ENCODE data around the gene TMPRSS12. TPM values are rescaled to one million over a fixed set of nuclear protein-coding genes. Genes with fewer than 3 reads are reported as not detected.

Gene TMPRSS12
- total and polyA plus RNA-seq, 9 of the 15 experiments (the other 6 are each of a cell fraction or from before 2014, with no cell fraction given): 0.04 TPM; not detected in 8

DNA sequence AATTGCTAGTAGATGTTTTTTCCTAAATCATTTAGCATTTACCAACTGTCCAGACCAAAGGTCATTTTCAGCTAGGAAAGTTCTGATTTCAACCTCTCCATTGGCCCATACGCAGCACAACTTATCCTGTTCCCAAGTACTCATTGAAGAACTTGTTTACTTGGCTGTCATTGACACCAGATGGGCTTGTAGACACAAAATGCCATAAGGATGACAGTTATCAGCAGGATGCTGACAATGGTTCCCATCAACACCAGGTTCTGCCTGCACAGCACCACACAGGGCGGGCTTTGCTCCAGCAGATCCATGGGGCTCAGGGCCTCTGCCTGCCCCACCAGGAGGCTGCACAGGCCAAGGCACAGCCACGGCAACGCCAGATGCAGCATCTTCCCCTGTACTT is 36.5 kb upstream of the TMPRSS12 start:
- peaks cover 0 to 4% of the 10 kb centered on the region in 2 experiments; a peak in 1 of 5 replicates for H3K4me1 ChIP-seq (replicated peaks in 1 of 2; ENCODE audit: control insufficient read depth in 2 of 2, insufficient read depth in 2 of 2, low read length in 2 of 2)
- no TSS peak for BruUV-seq (replicated peaks)
- WGBS (ENCODE audit: insufficient coverage, low coverage, missing lambda C conversion rate): 98% methylated on average over 4 of the region's 4 CpGs
- no peaks in the 10 kb centered on the region for H4K20me1 ChIP-seq (replicated peaks; ENCODE audit: control insufficient read depth, insufficient read depth, low read length)
- no peaks in the 10 kb centered on the region for H3K9me3 ChIP-seq (replicated peaks; ENCODE audit: control insufficient read depth, insufficient read depth, low read depth, low read length)
- intact Hi-C loops (cut with micrococcal nuclease) (no loop called here), in situ Hi-C loops (cut with MboI) (no loop called here)
- no peak overlapping the region for H3K9ac ChIP-seq (ENCODE audit: insufficient read depth in 1 of 2, low read depth in 2 of 2, low read length in 2 of 2)
- ATAC-seq: 0 out of 3 replicates have a peak, but pooled peaks have one; percentile 31
- no peak overlapping the region for H2AFZ ChIP-seq (ENCODE audit: low read depth, low read length)
- H3K79me2 ChIP-seq (ENCODE audit: control insufficient read depth, insufficient read depth, low read length): no peaks in the 10 kb centered on the region
- H3K4me2 ChIP-seq (ENCODE audit: insufficient read depth, low read length): no peak overlapping the region
- no peaks in the 10 kb centered on the region for H3K27me3 ChIP-seq (ENCODE audit: control insufficient read depth in 2 of 2, insufficient read depth in 2 of 2, low read length in 2 of 2)
- ChIA-PET CTCF (ENCODE audit: low intra/inter-chr PET ratio) (no interaction called here), POLR2A (interaction anchor here (0.5 to 0.6 kb wide), 2 partner anchors 238 to 325 kb away, joined by 3 to 5 read pairs; no protein-coding TSS in a partner anchor)
- FAIRE-seq: no peak
- H3K4me3 ChIP-seq: no peak overlapping the region
- peaks cover 47% of the 10 kb centered on the region for H3K36me3 ChIP-seq (ENCODE audit: control insufficient read depth, insufficient read depth, low read length)
- no peak for DNase-seq (ENCODE audit: extremely low read depth in 1 of 4, low spot score in 3 of 4)
- H3K27ac ChIP-seq (ENCODE audit: extremely low read depth, low read depth, low read length): no peak overlapping the region
- H3K9me1 ChIP-seq (ENCODE audit: control insufficient read depth, insufficient read depth, low read length): peaks cover 7% of the 10 kb centered on the region
- TF ChIP-seq PML (IDR thresholded peaks at IDR 0.05; ENCODE audit: low read length) (no peak), U2AF2 (optimal IDR thresholded peaks at IDR 0.05; ENCODE audit: low read depth, low read length) (no peak), ZFP36 (IDR thresholded peaks at IDR 0.05; ENCODE audit: low read depth, low read length, partially characterized antibody) (no peak), ZNF24 (IDR thresholded peaks at IDR 0.05) (no peak), SNIP1 (IDR thresholded peaks at IDR 0.05; ENCODE audit: low read depth) (no peak), ZNF12 (CRISPR knock-in tag; IDR thresholded peaks at IDR 0.05) (no peak), ZNF431 (CRISPR knock-in tag; IDR thresholded peaks at IDR 0.05) (no peak), SOX6 (IDR thresholded peaks at IDR 0.05) (no peak), POLR2B (IDR thresholded peaks at IDR 0.05; ENCODE audit: low read depth, partially characterized antibody) (no peak), ZNF165 (CRISPR knock-in tag; IDR thresholded peaks at IDR 0.05; ENCODE audit: borderline replicate concordance) (no peak), NR4A1 (CRISPR knock-in tag; IDR thresholded peaks at IDR 0.05) (no peak), NR4A1 (tag; IDR thresholded peaks at IDR 0.05) (no peak)
- TF ChIP-seq, protein P1, sequence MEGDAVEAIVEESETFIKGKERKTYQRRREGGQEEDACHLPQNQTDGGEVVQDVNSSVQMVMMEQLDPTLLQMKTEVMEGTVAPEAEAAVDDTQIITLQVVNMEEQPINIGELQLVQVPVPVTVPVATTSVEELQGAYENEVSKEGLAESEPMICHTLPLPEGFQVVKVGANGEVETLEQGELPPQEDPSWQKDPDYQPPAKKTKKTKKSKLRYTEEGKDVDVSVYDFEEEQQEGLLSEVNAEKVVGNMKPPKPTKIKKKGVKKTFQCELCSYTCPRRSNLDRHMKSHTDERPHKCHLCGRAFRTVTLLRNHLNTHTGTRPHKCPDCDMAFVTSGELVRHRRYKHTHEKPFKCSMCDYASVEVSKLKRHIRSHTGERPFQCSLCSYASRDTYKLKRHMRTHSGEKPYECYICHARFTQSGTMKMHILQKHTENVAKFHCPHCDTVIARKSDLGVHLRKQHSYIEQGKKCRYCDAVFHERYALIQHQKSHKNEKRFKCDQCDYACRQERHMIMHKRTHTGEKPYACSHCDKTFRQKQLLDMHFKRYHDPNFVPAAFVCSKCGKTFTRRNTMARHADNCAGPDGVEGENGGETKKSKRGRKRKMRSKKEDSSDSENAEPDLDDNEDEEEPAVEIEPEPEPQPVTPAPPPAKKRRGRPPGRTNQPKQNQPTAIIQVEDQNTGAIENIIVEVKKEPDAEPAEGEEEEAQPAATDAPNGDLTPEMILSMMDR (IDR thresholded peaks at IDR 0.05 in 2 of 3, conservative IDR thresholded peaks at IDR 0.05 in 1 of 3; ENCODE audit: insufficient read depth in 2 of 3, low read depth in 1 of 3, low read length in 3 of 3): no peak
- TF ChIP-seq, protein P2, sequence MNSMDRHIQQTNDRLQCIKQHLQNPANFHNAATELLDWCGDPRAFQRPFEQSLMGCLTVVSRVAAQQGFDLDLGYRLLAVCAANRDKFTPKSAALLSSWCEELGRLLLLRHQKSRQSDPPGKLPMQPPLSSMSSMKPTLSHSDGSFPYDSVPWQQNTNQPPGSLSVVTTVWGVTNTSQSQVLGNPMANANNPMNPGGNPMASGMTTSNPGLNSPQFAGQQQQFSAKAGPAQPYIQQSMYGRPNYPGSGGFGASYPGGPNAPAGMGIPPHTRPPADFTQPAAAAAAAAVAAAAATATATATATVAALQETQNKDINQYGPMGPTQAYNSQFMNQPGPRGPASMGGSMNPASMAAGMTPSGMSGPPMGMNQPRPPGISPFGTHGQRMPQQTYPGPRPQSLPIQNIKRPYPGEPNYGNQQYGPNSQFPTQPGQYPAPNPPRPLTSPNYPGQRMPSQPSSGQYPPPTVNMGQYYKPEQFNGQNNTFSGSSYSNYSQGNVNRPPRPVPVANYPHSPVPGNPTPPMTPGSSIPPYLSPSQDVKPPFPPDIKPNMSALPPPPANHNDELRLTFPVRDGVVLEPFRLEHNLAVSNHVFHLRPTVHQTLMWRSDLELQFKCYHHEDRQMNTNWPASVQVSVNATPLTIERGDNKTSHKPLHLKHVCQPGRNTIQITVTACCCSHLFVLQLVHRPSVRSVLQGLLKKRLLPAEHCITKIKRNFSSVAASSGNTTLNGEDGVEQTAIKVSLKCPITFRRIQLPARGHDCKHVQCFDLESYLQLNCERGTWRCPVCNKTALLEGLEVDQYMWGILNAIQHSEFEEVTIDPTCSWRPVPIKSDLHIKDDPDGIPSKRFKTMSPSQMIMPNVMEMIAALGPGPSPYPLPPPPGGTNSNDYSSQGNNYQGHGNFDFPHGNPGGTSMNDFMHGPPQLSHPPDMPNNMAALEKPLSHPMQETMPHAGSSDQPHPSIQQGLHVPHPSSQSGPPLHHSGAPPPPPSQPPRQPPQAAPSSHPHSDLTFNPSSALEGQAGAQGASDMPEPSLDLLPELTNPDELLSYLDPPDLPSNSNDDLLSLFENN (IDR thresholded peaks at IDR 0.05; ENCODE audit: low read depth in 2 of 2, low read length in 2 of 2): no peak
- TF ChIP-seq, protein P3, sequence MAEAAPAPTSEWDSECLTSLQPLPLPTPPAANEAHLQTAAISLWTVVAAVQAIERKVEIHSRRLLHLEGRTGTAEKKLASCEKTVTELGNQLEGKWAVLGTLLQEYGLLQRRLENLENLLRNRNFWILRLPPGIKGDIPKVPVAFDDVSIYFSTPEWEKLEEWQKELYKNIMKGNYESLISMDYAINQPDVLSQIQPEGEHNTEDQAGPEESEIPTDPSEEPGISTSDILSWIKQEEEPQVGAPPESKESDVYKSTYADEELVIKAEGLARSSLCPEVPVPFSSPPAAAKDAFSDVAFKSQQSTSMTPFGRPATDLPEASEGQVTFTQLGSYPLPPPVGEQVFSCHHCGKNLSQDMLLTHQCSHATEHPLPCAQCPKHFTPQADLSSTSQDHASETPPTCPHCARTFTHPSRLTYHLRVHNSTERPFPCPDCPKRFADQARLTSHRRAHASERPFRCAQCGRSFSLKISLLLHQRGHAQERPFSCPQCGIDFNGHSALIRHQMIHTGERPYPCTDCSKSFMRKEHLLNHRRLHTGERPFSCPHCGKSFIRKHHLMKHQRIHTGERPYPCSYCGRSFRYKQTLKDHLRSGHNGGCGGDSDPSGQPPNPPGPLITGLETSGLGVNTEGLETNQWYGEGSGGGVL (CRISPR knock-in tag; IDR thresholded peaks at IDR 0.05): no peak
- TF ChIP-seq, protein P4, sequence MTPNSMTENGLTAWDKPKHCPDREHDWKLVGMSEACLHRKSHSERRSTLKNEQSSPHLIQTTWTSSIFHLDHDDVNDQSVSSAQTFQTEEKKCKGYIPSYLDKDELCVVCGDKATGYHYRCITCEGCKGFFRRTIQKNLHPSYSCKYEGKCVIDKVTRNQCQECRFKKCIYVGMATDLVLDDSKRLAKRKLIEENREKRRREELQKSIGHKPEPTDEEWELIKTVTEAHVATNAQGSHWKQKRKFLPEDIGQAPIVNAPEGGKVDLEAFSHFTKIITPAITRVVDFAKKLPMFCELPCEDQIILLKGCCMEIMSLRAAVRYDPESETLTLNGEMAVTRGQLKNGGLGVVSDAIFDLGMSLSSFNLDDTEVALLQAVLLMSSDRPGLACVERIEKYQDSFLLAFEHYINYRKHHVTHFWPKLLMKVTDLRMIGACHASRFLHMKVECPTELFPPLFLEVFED (CRISPR knock-in tag; conservative IDR thresholded peaks at IDR 0.05): no peak
